ENCODE measurements around the gene OR10AG1. TPM values are rescaled to one million over a fixed set of nuclear protein-coding genes. Genes with fewer than 3 reads are reported as not detected.

The OR10AG1 gene
- total RNA-seq, 1 donor from 2014 or later, result not detected

DNA sequence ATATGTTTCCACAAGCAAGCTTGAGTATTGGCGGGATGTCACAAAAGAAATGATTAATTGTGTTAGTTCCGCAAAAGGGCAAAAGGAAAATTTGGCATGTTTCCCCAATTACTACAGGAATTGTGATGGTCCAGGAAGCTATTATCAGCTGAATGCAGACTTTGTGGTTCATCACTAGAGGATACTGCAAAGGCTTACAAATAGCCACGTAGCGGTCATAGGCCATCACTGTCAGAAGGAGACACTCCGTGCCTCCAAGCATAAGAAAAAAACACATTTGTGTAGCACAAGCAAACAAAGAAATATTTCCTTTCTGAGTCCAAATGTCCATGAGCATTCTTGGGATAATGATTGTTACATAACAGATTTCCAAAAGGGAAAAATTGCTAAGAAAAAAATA, 1.8 kb downstream of the OR10AG1 start:
- no peak for DNase-seq
- no peak overlapping the region for H3K4me3 Mint-ChIP-seq (ENCODE audit: unreplicated experiment)
- no peaks in the 10 kb centered on the region for H3K36me3 Mint-ChIP-seq (ENCODE audit: unreplicated experiment)
- H3K27ac Mint-ChIP-seq (ENCODE audit: unreplicated experiment), result no peak overlapping the region
- no peaks in the 10 kb centered on the region for H3K27me3 Mint-ChIP-seq (ENCODE audit: unreplicated experiment)
- no peaks in the 10 kb centered on the region for H3K9me3 Mint-ChIP-seq (ENCODE audit: unreplicated experiment)
- H3K4me1 Mint-ChIP-seq (ENCODE audit: low read depth, unreplicated experiment), result no peaks in the 10 kb centered on the region
- TF ChIP-seq, protein P1, sequence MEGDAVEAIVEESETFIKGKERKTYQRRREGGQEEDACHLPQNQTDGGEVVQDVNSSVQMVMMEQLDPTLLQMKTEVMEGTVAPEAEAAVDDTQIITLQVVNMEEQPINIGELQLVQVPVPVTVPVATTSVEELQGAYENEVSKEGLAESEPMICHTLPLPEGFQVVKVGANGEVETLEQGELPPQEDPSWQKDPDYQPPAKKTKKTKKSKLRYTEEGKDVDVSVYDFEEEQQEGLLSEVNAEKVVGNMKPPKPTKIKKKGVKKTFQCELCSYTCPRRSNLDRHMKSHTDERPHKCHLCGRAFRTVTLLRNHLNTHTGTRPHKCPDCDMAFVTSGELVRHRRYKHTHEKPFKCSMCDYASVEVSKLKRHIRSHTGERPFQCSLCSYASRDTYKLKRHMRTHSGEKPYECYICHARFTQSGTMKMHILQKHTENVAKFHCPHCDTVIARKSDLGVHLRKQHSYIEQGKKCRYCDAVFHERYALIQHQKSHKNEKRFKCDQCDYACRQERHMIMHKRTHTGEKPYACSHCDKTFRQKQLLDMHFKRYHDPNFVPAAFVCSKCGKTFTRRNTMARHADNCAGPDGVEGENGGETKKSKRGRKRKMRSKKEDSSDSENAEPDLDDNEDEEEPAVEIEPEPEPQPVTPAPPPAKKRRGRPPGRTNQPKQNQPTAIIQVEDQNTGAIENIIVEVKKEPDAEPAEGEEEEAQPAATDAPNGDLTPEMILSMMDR (IDR thresholded peaks at IDR 0.05; ENCODE audit: partially characterized antibody, unreplicated experiment), result no peak

DNA sequence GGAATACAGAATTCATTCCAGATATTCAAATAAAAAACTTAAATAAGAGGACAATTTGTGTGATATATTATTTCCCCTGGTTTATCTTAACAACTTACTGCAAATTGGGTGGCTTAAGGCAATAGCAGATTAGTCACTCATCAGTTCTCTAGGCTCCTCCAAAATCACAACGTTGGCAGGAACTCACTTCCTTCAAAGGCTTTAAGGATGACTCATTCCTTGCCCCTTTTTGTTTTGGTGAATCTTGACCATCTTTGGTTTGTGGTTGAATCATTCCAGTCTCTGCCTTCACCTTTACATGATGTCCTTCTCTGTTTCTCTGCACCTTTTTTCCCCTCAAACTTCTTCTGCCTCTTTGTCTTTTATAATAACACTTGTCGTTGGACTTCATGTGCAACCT, 3.4 kb downstream of the OR10AG1 start:
- no peak overlapping the region for H3K27ac Mint-ChIP-seq (ENCODE audit: unreplicated experiment)
- TF ChIP-seq, protein P1 (IDR thresholded peaks at IDR 0.05; ENCODE audit: partially characterized antibody, unreplicated experiment), result no peak
- no peak overlapping the region for H3K4me3 Mint-ChIP-seq (ENCODE audit: unreplicated experiment)
- no peaks in the 10 kb centered on the region for H3K36me3 Mint-ChIP-seq (ENCODE audit: unreplicated experiment)
- DNase-seq, result no peak
- no peaks in the 10 kb centered on the region for H3K27me3 Mint-ChIP-seq (ENCODE audit: unreplicated experiment)
- H3K4me1 Mint-ChIP-seq (ENCODE audit: low read depth, unreplicated experiment), result no peaks in the 10 kb centered on the region
- no peaks in the 10 kb centered on the region for H3K9me3 Mint-ChIP-seq (ENCODE audit: unreplicated experiment)

DNA sequence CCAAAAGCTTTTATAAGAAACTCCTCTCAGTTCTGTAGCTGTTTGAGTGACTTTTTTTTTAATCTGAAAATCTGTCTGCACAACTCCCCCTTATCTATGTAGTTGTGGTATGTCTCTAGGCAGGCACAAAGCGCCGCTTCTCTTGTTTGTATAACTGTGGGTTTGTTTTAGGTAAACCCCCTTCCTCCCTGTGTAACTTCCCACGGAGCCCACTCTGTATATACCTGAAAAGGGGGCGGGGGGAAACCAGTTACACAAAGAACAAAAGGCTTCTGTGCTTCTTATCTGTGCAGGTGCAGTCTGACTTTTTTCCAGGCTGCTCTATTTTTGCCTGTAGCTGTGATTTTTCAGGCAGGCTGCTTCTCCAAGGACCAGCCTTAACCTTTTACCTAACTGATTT, 13.2 kb downstream of the OR10AG1 start:
- TF ChIP-seq, protein P1 (IDR thresholded peaks at IDR 0.05; ENCODE audit: partially characterized antibody, unreplicated experiment), result no peak
- H3K27ac Mint-ChIP-seq (ENCODE audit: unreplicated experiment), result no peak overlapping the region
- H3K4me3 Mint-ChIP-seq (ENCODE audit: unreplicated experiment), result no peak overlapping the region

DNA sequence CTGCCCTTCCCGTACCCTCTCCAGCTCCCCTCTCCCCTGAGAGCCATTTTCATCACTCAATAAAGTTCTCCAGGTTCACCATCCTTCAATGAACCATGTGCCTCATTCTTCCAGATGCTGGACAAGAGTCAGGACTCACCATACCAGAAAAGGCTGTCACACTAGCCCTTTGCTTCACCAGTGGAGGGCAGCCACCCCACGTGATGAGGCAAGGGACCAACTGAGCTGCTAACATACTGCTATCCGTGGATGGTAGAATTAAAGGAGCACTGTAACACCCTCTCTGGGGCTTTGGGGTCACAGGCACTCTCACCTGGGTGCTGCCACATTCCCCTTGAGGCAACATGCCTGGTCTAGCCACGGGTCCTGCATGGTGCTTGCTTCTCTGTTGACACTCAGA, 20.4 kb downstream of the OR10AG1 start:
- no peak for DNase-seq
- Mint-ChIP-seq H3K27me3 (ENCODE audit: unreplicated experiment) (peaks cover 1% of the 10 kb centered on the region), H3K27ac (ENCODE audit: unreplicated experiment) (no peak overlapping the region), H3K4me3 (ENCODE audit: unreplicated experiment) (no peak overlapping the region), H3K4me1 (ENCODE audit: low read depth, unreplicated experiment) (no peaks in the 10 kb centered on the region), H3K36me3 (ENCODE audit: unreplicated experiment) (no peaks in the 10 kb centered on the region), H3K9me3 (ENCODE audit: unreplicated experiment) (no peaks in the 10 kb centered on the region)
- TF ChIP-seq, protein P1 (IDR thresholded peaks at IDR 0.05; ENCODE audit: partially characterized antibody, unreplicated experiment), result no peak

More for the DNA sequence above, 13.2 kb downstream of the OR10AG1 start:
- no peaks in the 10 kb centered on the region for H3K9me3 Mint-ChIP-seq (ENCODE audit: unreplicated experiment)
- DNase-seq, result no peak
- H3K27me3 Mint-ChIP-seq (ENCODE audit: unreplicated experiment), result peaks cover 2% of the 10 kb centered on the region
- H3K4me1 Mint-ChIP-seq (ENCODE audit: low read depth, unreplicated experiment), result no peaks in the 10 kb centered on the region
- H3K36me3 Mint-ChIP-seq (ENCODE audit: unreplicated experiment), result no peaks in the 10 kb centered on the region

DNA sequence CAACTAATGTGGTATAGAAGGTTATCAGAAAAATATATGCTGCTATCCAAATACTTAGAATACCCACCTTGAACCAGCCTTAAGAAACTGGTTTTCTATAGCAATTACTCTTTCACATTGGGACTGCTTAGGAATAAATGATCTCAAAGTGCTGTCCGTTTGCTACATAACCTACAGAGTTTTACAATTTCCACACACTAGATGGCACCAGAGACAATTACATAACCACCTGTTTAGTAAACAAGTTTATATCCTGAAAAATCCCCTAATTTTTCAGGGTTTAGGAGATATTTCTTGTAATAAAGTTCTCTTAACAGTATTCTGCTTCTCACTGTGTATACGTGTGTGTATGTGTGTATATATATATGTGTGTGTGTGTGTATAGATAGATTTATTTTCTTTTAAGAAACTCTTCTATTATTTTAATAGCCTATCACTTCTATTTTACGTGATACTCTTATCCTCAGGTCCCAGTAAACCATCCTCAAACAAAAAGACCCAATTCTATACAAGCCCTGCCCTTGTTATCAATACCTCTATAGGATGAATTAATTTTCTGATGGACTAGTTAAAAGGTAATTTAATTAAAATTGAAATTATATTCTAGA, 26.9 kb downstream of the OR10AG1 start:
- H3K4me3 Mint-ChIP-seq (ENCODE audit: unreplicated experiment), result no peak overlapping the region
- no peaks in the 10 kb centered on the region for H3K4me1 Mint-ChIP-seq (ENCODE audit: low read depth, unreplicated experiment)
- TF ChIP-seq, protein P1 (IDR thresholded peaks at IDR 0.05; ENCODE audit: partially characterized antibody, unreplicated experiment), result peak; percentile 72
- H3K9me3 Mint-ChIP-seq (ENCODE audit: unreplicated experiment), result no peaks in the 10 kb centered on the region
- no peaks in the 10 kb centered on the region for H3K36me3 Mint-ChIP-seq (ENCODE audit: unreplicated experiment)
- DNase-seq, result no peak
- H3K27ac Mint-ChIP-seq (ENCODE audit: unreplicated experiment), result no peak overlapping the region
- no peaks in the 10 kb centered on the region for H3K27me3 Mint-ChIP-seq (ENCODE audit: unreplicated experiment)
